ENCODE data around the gene TRIAP1. TPM values are rescaled to one million over a fixed set of nuclear protein-coding genes. Genes with fewer than 3 reads are reported as not detected.

The TRIAP1 gene
- total RNA-seq, 4 donors from 2014 or later = 2.4 to 17.0 (median 7.0) TPM

DNA sequence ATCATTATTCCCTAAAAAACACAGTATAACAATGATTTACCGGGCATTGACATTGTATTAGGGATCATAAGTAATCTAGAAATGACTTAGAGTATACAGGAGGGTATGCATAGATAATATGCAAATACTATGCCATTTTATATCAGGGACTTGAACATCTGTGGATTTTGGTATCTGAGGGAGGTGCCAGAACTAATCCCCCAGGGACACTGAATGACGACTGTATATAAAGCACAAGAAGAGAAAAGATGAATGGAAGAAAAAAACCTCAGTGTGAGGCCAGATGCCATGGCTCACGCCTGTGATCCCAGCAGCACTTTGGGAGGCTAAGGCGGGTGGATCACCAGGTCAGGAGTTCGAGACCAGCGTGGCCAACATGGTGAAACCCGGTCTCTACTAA lies 33.8 kb downstream of the TRIAP1 start:
- Histone ChIP-seq H3K4me3 (no peak overlapping the region), H3K9me3 (no peaks in the 10 kb centered on the region), H3K4me1 (no peaks in the 10 kb centered on the region), H3K36me3 (no peaks in the 10 kb centered on the region), H3K27ac (no peak overlapping the region), H3K27me3 (no peaks in the 10 kb centered on the region)
- TF ChIP-seq, protein P1, sequence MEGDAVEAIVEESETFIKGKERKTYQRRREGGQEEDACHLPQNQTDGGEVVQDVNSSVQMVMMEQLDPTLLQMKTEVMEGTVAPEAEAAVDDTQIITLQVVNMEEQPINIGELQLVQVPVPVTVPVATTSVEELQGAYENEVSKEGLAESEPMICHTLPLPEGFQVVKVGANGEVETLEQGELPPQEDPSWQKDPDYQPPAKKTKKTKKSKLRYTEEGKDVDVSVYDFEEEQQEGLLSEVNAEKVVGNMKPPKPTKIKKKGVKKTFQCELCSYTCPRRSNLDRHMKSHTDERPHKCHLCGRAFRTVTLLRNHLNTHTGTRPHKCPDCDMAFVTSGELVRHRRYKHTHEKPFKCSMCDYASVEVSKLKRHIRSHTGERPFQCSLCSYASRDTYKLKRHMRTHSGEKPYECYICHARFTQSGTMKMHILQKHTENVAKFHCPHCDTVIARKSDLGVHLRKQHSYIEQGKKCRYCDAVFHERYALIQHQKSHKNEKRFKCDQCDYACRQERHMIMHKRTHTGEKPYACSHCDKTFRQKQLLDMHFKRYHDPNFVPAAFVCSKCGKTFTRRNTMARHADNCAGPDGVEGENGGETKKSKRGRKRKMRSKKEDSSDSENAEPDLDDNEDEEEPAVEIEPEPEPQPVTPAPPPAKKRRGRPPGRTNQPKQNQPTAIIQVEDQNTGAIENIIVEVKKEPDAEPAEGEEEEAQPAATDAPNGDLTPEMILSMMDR (IDR thresholded peaks at IDR 0.05) = no peak
- DNase-seq (ENCODE audit: low spot score in 2 of 2) = no peak
- WGBS, 2 donors = 69 to 72% methylated on average over 7 of the region's 7 CpGs

DNA sequence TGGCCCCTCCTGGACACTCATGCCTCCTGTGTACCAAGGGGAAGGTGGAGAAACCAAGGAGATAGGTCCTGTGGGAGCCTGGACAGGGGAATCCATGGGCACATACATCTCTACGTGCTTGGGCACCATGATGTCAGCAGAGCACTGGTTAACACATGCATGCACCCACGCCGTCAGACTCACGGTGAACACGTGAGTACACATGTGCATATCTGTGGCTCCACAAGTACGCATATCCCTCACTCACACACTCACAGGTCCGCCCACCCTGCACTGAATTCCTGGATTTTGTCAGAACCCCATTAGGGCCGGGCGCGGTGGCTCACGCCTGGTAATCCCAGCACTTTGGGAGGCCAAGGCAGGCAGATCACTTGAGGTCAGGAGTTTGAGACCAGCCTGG lies 37.4 kb downstream of the TRIAP1 start:
- Histone ChIP-seq H3K4me3 (no peak overlapping the region), H3K27ac (no peak overlapping the region), H3K36me3 (no peaks in the 10 kb centered on the region), H3K9me3 (no peaks in the 10 kb centered on the region), H3K4me1 (no peaks in the 10 kb centered on the region), H3K27me3 (no peaks in the 10 kb centered on the region)
- no peak for TF ChIP-seq POLR2A (IDR thresholded peaks at IDR 0.05)
- DNase-seq (ENCODE audit: low spot score in 2 of 2) = no peak
- WGBS, 2 donors = 96 to 98% methylated on average over 10 to 11 of the region's 11 CpGs

DNA sequence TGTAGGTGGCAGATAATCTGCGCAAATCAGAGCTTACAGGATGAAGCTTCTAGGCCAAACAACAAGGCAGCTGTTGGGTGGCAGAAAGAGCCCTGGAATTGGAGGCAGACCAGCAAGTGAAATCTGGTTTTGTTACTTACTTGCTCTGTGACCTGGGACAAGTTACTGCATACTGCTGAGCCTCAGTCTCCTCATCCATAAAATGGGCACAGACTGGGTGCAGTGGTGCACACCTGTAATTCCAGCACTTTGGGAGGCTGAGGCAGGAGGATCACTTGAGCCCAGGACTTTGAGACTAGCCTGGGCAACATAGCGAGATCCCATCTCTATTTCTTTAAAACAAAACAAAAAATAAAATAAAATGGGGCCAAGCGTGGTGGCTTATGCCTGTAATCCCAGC lies 39.6 kb downstream of the TRIAP1 start:
- Histone ChIP-seq H3K9me3 (no peaks in the 10 kb centered on the region), H3K4me1 (no peaks in the 10 kb centered on the region), H3K36me3 (no peaks in the 10 kb centered on the region), H3K27ac (no peak overlapping the region), H3K4me3 (no peak overlapping the region), H3K27me3 (no peaks in the 10 kb centered on the region)
- TF ChIP-seq EP300 (IDR thresholded peaks at IDR 0.05) (no peak), POLR2A (IDR thresholded peaks at IDR 0.05) (no peak)
- TF ChIP-seq, protein P1 (IDR thresholded peaks at IDR 0.05) = no peak
- no peak for DNase-seq (ENCODE audit: low spot score in 2 of 2)
- WGBS, 2 donors = 94 to 95% methylated on average over 3 of the region's 3 CpGs

DNA sequence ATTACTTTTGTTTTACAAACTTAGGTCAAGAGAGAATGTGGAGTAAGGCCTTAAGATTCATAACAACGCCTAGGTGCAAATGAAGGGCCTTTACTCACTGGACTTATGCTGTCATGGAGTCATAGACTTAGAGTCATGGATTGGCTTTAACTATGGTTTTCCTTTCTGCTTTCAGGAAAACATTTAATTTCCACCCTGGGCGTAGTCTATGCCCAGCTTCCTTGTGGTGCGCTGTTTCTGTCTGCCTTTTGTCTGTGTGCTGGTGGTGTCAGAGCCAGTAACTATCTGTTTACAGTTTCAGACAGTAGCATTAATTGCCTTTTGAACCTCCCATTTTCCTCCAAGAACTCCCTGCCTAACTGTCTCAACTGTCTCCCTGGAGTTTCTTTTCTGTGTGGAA lies 40.1 kb downstream of the TRIAP1 start:
- H3K4me1 ChIP-seq = no peaks in the 10 kb centered on the region
- H3K4me3 ChIP-seq = no peak overlapping the region
- WGBS, 2 donors = 74 to 89% methylated on average over 3 of the region's 3 CpGs
- H3K9me3 ChIP-seq = no peaks in the 10 kb centered on the region
- H3K36me3 ChIP-seq = no peaks in the 10 kb centered on the region
- TF ChIP-seq POLR2A (IDR thresholded peaks at IDR 0.05) (no peak), EP300 (IDR thresholded peaks at IDR 0.05) (no peak)
- TF ChIP-seq, protein P1 (IDR thresholded peaks at IDR 0.05) = no peak
- no peak overlapping the region for H3K27ac ChIP-seq
- H3K27me3 ChIP-seq = no peaks in the 10 kb centered on the region
- DNase-seq (ENCODE audit: low spot score in 2 of 2) = no peak

DNA sequence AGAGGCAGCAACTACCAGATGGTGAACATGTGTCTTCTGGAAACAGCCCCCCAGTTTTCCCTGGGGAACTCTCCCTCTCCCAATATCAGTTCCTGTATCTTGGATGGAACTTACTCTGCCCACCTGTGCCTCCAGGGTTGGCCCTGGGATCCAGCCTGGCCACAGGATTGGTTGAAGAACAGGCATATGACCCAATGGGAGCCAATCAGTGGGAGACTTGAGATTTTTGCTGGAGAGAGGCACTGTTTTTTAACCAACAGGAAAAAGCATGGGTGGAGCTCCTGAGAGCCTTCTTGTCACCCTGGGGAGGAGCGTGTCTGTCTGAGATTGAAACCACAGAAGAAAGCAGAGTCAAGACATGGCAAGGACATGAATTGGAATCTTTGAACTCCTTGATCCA lies 41.9 kb downstream of the TRIAP1 start:
- DNase-seq (ENCODE audit: low spot score in 2 of 2) = no peak
- Histone ChIP-seq H3K27ac (no peak overlapping the region), H3K36me3 (no peaks in the 10 kb centered on the region), H3K27me3 (no peaks in the 10 kb centered on the region), H3K4me1 (no peaks in the 10 kb centered on the region), H3K4me3 (no peak overlapping the region), H3K9me3 (no peaks in the 10 kb centered on the region)
- TF ChIP-seq EP300 (IDR thresholded peaks at IDR 0.05) (no peak), POLR2A (IDR thresholded peaks at IDR 0.05) (no peak)
- TF ChIP-seq, protein P1 (IDR thresholded peaks at IDR 0.05) = no peak
- 69 to 89% methylated on average over 1 of the region's 1 CpG for WGBS, 2 donors

DNA sequence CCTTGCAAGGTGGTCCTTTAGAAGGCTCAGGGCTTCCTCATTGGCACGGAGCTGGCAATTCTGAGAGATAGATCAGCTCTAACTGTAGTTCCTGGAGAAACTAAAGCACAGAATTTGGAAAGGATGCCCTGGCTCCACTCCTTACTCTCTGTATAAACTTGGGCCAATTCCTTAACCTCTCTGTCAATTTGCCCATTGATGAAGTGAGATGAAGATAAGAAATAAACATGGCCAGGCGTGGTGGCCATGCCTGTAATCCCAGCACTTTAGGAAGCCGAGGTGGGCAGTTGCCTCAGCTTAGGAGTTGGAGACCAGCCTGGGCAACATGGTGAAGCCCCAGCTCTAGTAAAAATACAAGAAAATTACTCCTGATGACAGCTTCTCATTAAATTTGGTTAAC lies 42.3 kb downstream of the TRIAP1 start:
- Histone ChIP-seq H3K27me3 (no peaks in the 10 kb centered on the region), H3K4me3 (no peak overlapping the region), H3K4me1 (no peaks in the 10 kb centered on the region), H3K36me3 (no peaks in the 10 kb centered on the region), H3K9me3 (no peaks in the 10 kb centered on the region), H3K27ac (no peak overlapping the region)
- 75 to 85% methylated on average over 3 of the region's 3 CpGs for WGBS, 2 donors
- TF ChIP-seq, protein P1 (IDR thresholded peaks at IDR 0.05) = no peak
- no peak for TF ChIP-seq POLR2A (IDR thresholded peaks at IDR 0.05)
- TF ChIP-seq EP300 (IDR thresholded peaks at IDR 0.05) = no peak
- DNase-seq (ENCODE audit: low spot score in 2 of 2) = no peak
